Activated T-helper 1 cell treated with Interleukin-2 at 50 U/mL for 16 hours (primary cell): ENCODE data around the gene CLVS2.

ENCODE experiments used
- DNase-seq: peaks from one replicate; pipeline ENCODE4 v3.0.0-alpha.2; 2020; ENCODE audit warnings: low read depth

Gene CLVS2, protein sequence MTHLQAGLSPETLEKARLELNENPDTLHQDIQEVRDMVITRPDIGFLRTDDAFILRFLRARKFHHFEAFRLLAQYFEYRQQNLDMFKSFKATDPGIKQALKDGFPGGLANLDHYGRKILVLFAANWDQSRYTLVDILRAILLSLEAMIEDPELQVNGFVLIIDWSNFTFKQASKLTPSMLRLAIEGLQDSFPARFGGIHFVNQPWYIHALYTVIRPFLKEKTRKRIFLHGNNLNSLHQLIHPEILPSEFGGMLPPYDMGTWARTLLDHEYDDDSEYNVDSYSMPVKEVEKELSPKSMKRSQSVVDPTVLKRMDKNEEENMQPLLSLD

GRCh38 chr6:122995921-122996793 lies at the start of gene CLVS2:
Gene CLVS2, plus strand, starts transcription at chr6:122996235. Its CDS starts 1,543 bp downstream, at chr6:122997778.
- no peak for DNase-seq

GRCh38 chr6:122947355-122947754 lies 48.7 kb upstream of the CLVS2 start:
- no peak for DNase-seq

DNA sequence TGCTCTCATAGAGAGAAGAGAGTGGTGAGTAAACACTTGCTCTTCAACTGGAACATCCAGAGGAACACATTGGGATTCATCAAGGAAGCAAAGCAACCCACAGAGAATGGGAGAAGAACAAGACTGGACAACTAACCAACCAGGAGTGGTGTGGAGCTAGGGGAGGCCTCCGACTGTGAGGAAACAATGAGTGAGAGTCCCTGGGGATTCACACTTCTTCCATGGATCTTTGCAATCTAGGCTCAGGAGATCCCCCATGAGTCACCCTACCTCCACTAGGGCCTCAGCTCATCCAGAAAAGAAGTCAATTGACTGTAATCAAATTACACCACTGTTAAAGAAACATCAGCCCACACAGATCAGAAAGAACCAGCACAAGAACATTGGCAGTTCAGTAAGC lies 42.3 kb upstream of the CLVS2 start:
- DNase-seq = no peak

GRCh38 chr6:122956376-122956775 lies 39.7 kb upstream of the CLVS2 start:
- no peak for DNase-seq

- no peak for DNase-seq
These were observed 33.9 kb upstream of the CLVS2 start for GRCh38 chr6:122962000-122962624.

DNA sequence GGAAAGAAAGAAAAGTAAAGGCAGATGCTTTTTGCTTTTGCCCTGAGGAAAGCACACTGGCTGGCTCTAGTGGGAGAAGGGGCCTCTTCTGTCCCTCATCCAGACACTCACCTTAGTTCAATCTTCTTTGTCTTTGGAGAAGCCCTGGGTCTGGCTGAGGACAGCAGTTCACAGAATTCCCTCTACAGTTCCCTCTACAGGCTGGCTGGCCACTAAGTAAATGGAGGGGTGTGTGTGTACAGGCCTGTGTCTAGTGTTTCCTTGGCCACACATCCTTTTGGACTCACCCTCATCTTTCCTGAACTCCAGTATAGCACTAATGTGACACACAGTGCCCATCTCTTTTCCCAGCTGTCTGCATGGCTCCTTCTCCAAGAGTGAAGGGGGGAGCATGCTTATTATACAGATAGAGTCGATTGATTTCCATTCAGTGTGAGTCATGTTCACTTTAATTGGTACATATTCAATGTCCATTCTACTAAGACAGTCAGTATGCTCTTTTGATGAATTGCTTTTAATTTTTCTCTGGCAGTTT lies 26.0 kb upstream of the CLVS2 start:
- DNase-seq = no peak

GRCh38 chr6:122977180-122977579 lies 18.9 kb upstream of the CLVS2 start:
- DNase-seq = no peak

DNA sequence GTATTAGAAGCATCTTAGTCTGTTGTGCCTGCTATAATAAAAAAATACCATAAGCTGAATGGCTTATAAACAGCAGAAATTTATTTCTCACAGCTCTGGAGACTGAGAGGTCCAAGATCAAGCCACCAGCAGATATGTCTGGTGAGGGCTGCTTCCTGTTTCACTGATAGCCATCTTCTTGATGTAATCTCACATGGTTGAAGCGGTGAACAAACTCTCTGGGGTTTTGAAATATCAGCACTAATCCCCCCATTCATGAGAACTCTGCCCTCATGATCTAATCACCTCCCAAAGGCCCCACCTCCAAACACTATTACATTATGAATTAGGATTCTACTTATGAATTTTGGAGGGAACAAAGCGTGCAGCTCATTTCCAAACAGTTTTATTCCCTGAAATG lies 11.6 kb upstream of the CLVS2 start:
- no peak for DNase-seq

GRCh38 chr6:122994256-122994655 lies 1.8 kb upstream of the CLVS2 start:
- no peak for DNase-seq

GRCh38 chr6:122996794-122997505 lies 915 bp downstream of the CLVS2 start:
- no peak for DNase-seq

DNA sequence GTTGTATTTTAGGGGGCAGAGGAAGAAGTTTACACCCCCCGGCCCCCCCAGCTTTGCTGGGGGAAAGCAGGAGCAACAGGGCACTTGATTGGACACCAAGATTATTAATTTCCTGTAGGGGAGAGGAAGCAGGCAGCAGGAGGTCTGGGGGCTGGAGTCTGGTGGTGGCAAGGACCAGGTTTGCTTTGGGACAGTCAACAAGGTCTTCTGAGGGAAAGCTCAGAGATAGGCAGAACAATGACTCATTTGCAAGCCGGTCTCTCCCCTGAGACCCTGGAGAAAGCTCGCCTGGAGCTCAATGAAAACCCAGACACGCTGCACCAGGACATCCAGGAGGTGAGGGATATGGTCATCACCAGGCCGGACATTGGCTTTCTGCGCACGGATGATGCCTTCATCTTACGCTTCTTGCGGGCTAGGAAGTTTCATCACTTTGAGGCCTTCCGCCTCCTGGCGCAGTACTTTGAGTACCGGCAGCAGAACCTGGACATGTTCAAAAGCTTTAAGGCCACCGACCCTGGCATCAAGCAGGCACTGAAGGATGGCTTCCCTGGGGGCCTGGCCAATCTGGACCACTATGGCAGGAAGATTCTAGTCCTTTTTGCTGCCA lies 1.6 kb downstream of the CLVS2 start:
- no peak for DNase-seq

DNA sequence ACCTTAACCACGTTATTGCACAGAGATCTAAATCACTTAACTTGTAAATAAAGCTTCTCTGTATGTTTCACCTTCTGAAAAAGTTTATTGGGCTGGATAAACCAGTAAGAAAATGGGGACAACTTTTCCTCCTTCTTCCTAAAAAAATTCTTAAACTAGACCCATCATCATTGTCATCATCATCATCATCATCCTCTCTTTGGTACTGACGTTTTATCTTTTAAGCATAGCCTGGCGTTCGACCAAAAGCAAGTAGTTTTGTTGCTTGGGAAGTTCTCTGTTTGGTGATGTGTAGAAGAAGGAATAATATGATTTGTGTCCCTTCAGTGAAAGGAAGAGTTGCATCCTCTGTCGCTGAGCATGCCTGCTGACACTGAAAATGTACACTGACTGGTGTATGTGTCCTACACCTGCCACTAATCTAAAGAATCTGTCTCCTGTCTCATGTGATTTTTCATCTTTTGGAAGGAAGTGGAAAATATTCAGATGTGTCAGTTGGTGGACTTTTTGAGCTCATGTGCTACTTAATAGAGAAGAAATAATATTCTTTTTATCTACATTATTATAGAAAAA lies 2.5 kb downstream of the CLVS2 start:
- DNase-seq = no peak

DNA sequence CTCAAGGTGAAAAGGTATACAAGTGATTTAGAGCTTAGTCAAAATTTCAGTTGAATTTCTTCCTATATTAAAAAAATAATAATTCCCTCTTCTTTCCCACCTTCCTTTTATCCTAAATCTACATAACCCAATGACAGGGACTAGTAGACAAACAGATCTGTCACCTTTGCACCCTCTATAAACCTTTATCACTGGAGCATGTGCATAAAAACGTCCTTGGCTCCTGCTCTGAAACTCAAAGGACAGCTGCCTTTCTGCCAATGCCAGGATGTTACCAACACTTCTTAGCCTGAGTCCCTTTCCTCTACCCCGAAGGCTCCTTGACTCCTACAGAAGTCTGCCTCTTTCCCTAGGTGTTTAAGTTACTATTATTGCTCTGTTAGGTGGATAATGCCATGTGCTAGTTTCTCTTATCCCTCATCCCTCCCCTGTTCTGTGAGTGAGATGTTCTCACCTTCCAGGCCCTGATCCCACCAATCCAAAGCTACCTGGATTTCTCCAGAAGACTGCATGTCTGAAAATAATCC lies 4.3 kb downstream of the CLVS2 start:
- no peak for DNase-seq

DNA sequence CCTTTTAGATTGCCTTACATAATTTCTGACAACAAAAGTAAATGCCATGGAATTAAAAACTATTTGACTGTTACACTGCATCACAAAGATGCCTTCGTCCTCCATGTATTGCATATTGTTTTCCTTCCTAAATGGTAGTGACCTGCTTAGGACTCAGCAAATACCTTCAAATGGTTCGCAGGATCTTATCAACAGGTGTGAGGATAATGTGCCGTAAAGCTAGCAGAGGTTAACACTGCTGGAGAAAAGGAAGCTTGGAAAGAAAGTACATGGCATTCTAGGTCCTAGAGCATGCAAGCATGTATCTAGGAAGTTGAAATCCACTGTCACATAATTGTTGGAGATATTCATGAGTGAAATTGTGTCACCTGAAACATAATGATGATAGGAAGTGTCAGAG lies 5.5 kb downstream of the CLVS2 start:
- DNase-seq = no peak

DNA sequence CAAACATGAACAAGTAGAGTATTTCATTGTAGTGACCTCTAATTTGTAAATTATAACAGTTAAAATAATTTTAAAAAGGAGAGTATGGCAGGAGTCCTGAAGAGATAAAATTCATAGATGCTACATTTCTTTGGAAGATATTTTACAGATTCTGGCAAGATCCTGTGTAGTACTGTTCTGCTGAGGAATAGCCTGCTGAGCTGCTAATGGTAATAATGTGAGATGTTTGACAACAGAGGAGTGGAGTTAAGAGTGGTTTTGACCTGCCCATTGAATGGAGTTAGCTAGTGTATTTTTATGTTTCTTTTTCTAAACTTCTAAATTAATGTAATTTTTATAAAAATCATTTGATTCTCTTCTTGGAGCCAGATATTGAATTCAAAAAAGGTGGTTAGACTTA lies 11.8 kb downstream of the CLVS2 start:
- no peak for DNase-seq

DNA sequence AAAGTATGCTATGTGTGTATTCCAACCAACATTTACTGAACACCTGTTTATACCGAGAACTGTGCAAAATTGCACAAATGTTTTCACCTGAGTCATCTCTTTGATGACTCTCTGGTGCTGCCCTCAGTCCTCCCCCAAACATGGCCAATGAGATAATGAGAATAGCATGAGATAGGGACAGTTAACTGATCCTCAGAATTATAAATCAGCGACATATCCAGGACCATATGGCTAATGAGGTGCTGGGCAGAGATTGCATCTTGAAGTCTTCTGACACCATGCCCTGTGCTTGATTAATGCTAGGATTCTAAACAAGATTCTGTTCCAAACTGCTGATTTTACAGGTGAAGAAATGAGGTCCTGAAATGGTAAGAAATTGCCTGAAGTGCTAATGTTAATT lies 13.0 kb downstream of the CLVS2 start:
- DNase-seq = no peak

- no peak for DNase-seq
These were observed 18.8 kb downstream of the CLVS2 start for GRCh38 chr6:123014835-123015234.

DNA sequence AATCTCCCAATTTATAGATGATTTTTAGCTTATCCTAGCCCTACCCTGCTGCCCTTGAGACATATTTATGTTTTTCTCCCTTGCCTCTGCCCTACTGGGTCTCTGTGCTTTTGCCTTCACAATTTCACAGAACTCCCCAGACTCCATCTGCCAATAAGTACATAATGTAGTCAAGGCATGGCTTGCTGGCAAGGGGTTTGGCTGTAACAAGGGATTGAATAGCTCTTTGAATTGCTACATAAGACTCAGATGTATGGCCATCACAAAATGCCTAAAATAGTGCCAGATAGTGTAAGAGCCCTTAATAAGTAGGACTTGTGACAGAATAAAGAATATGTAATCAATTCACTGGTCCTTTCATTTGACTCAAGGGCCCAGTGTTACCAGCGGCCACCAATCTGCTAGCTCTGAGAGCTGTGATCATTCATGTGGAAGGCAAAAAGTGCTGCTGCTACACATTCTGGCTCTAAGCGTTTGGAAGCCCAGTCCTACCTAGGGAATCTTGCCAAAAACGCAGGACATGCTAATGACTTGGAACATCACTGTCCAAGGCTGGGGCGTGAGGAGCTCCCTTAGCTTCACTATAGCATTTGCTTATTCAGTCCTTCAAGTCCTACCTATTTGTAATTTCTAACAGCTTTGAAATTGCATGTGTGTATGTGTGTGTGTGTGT lies 20.5 kb downstream of the CLVS2 start:
- DNase-seq = no peak

GRCh38 chr6:123017104-123017682 lies 21.2 kb downstream of the CLVS2 start:
- no peak for DNase-seq

DNA sequence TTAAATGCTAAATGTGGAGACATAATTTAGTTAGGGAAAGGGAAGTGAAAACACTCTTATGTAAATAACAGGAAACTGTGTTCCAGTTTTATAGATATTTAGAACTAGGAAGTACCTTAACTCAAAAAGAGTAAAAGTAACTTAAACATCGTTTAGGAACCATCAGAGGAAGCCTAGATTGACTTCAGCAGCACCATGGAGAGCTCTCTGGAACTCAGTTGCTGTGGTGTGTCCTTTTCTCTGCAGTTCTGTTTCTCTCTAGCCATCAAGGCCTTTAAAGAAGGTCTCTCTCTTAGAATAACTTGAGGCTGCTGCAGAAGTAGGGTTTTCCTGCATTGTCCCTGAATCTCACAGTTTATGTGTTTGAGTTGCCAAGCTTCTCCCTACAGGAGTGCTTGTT lies 26.9 kb downstream of the CLVS2 start:
- DNase-seq = no peak
